Tibial artery (tissue), 4 donors: ENCODE measurements around the gene FAM171A1.
"Not testable (repeated sequence)": the region's sequence is repeated elsewhere in the genome, so short reads cannot be mapped to it uniquely, and the experiment has no call there.

Experiments used
- DNase-seq, 2 donors: peaks; one replicate each; pipeline ENCODE4 v3.0.0-alpha.2; 2019
- H3K27ac ChIP-seq, 2 donors: fragments of 200-600 bp; sonication (generic) in 1 of 2; 1 replicate in 1 of 2; 2 replicates in 1 of 2; pipeline ENCODE4 v1.5.1; 2018 to 2019; ENCODE audit warnings: mild to moderate bottlenecking in 1 of 2
- H3K27me3 ChIP-seq, 2 donors: fragments of 200-600 bp; sonication (generic) in 1 of 2; one replicate each; pipeline versions ENCODE4 v1.5.1 to v1.6.0; 2016 to 2019
- H3K36me3 ChIP-seq, 3 donors: fragments of 200-600 bp; sonication (generic) in 2 of 3; one replicate each; pipeline ENCODE4 v1.5.1; 2016 to 2019; ENCODE audit warnings: mild to moderate bottlenecking in 2 of 3
- H3K4me1 ChIP-seq, 4 donors: fragments of 200-600 bp; sonication (generic) in 2 of 4; 1 replicate in 3 of 4; 2 replicates in 1 of 4; pipeline ENCODE4 v1.5.1; 2016 to 2019
- H3K4me3 ChIP-seq, 2 donors: fragments of 200-600 bp; sonication (generic) in 1 of 2; 1 replicate in 1 of 2; 2 replicates in 1 of 2; pipeline ENCODE4 v1.5.1; 2018 to 2019; ENCODE audit warnings: mild to moderate bottlenecking in 2 of 2
- H3K9me3 ChIP-seq, 3 donors: fragments of 200-600 bp; sonication (generic) in 1 of 3; one replicate each; pipeline ENCODE4 v1.5.1; 2016 to 2019
- intact Hi-C: fragments of 100-400 bp; cut with DNase I; formaldehyde crosslinking; loops from one replicate; pipeline ENCODE4 v1.15.0; 2023; ENCODE audit warnings: low total_unique reads
- TF ChIP-seq, protein P1 (sequence below), 2 experiments: fragments of 200-600 bp in 1 of 2; fragments of 450-650 bp in 1 of 2; IDR thresholded peaks; one replicate each; pipeline ENCODE4 v1.5.1; 2017 to 2019; ENCODE audit warnings: antibody characterized with exemption in 2 of 2, mild to moderate bottlenecking in 1 of 2, moderate library complexity in 1 of 2

FAM171A1 gene

DNA sequence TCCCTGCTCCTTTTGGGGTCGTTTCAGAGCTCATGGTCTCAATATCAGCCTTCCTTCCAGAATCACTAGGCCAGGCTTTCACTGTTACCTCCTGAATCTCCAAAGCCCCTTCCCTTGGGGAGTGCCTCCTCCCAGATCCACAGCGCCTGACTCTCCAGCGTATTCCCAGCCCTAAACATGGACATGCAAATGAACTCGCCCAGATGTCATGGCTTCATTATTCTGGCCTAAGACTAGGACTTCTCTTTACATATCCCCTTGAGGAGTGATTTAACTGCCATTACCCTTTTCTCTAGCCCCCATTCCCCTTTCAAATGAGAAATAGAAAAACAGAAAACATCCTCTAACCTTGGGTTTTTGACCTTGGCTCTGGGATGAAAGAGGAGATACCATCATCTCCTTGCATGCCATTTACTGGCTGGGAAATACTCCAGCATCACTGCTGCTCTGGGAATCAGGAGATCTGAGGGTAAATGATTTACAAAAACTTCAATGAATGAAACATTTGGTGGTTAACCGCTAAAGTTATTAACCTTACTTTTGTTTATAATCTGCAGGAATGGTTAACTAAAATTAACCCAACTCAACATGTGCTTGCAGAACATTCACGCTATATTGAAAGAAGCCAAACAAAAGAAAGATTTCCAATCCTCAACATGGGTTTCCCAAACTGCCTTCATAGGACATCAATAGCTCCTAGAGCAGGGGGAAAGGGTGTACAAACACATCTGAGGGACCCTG is 37.0 kb downstream of the FAM171A1 start:
- no peak for DNase-seq
- H3K4me3 ChIP-seq: no peak overlapping the region
- intact Hi-C loops: no loop called here

DNA sequence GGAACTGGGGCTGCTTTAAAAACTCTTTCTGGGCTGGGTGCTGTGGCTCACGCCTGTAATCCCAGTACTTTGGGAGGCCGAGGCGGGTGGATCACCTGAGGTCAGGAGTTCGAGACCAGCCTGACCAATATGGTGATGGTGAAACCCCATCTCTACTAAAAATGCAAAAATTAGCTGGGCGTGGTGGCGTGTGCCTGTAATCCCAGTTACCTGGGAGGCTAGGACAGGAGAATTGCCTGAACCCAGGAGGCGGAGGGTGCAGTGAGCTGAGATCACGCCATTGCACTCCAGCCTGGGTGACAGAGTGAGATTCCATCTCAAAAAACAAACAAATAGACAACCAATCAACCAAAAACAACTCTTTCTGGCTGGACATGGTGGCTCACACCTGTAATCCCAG is 37.9 kb downstream of the FAM171A1 start:
- H3K27ac ChIP-seq, H3K9me3 ChIP-seq, H3K27me3 ChIP-seq, H3K4me1 ChIP-seq, H3K4me3 ChIP-seq, intact Hi-C loops, H3K36me3 ChIP-seq, DNase-seq: not testable (repeated sequence)

More for the DNA sequence above, 37.0 kb downstream of the FAM171A1 start:
- H3K27ac ChIP-seq: no peak overlapping the region
- H3K36me3 ChIP-seq: no peaks in the 10 kb centered on the region
- H3K4me1 ChIP-seq: peaks cover 0 to 8% (median 0%) of the 10 kb centered on the region in 4 donors
- H3K9me3 ChIP-seq: no peaks in the 10 kb centered on the region
- TF ChIP-seq, protein P1, sequence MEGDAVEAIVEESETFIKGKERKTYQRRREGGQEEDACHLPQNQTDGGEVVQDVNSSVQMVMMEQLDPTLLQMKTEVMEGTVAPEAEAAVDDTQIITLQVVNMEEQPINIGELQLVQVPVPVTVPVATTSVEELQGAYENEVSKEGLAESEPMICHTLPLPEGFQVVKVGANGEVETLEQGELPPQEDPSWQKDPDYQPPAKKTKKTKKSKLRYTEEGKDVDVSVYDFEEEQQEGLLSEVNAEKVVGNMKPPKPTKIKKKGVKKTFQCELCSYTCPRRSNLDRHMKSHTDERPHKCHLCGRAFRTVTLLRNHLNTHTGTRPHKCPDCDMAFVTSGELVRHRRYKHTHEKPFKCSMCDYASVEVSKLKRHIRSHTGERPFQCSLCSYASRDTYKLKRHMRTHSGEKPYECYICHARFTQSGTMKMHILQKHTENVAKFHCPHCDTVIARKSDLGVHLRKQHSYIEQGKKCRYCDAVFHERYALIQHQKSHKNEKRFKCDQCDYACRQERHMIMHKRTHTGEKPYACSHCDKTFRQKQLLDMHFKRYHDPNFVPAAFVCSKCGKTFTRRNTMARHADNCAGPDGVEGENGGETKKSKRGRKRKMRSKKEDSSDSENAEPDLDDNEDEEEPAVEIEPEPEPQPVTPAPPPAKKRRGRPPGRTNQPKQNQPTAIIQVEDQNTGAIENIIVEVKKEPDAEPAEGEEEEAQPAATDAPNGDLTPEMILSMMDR (IDR thresholded peaks at IDR 0.05): no peak
- no peaks in the 10 kb centered on the region for H3K27me3 ChIP-seq

GRCh38 chr10:15331461-15331860 is 39.6 kb downstream of the FAM171A1 start:
- intact Hi-C loops: no loop called here
- Histone ChIP-seq H3K27ac (no peak overlapping the region), H3K4me1 (peaks cover 0 to 8% (median 0%) of the 10 kb centered on the region in 4 donors), H3K9me3 (no peaks in the 10 kb centered on the region), H3K36me3 (no peaks in the 10 kb centered on the region), H3K27me3 (no peaks in the 10 kb centered on the region), H3K4me3 (no peak overlapping the region)
- DNase-seq: no peak
- TF ChIP-seq, protein P1 (IDR thresholded peaks at IDR 0.05): no peak

DNA sequence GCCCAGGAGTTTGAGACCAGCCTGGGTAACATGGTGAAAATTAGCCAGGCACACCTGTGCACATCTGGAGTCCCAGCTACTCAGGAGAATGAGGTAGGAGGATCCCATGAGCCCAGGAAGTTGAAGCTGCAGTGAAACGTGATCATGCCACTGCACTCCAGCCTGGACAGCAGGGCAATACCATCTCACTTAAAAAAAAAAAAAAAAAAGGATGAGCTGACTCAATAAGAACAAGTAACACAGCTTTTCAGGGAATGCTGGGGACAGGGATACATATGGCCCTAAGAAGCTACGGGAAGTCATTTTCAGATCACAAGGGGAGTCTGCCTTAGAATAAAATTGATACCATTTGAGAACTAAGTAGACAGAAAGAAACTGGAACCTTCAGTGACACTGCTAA is 41.7 kb downstream of the FAM171A1 start:
- TF ChIP-seq, protein P1 (IDR thresholded peaks at IDR 0.05): no peak
- Histone ChIP-seq H3K9me3 (no peaks in the 10 kb centered on the region), H3K4me1 (no peaks in the 10 kb centered on the region), H3K36me3 (no peaks in the 10 kb centered on the region), H3K27me3 (no peaks in the 10 kb centered on the region), H3K4me3 (no peak overlapping the region), H3K27ac (no peak overlapping the region)
- DNase-seq: no peak
- intact Hi-C loops: no loop called here

- Histone ChIP-seq H3K9me3 (no peaks in the 10 kb centered on the region), H3K27me3 (no peaks in the 10 kb centered on the region), H3K36me3 (no peaks in the 10 kb centered on the region), H3K27ac (no peak overlapping the region), H3K4me3 (no peak overlapping the region), H3K4me1 (peaks cover 0 to 31% (median 10%) of the 10 kb centered on the region in 4 donors)
- intact Hi-C loops: no loop called here
- no peak for DNase-seq
- TF ChIP-seq, protein P1 (IDR thresholded peaks at IDR 0.05): no peak
Observed at GRCh38 chr10:15325944-15326284, 45.2 kb downstream of the FAM171A1 start.

GRCh38 chr10:15325243-15325943 is 45.7 kb downstream of the FAM171A1 start:
- H3K27ac ChIP-seq: no peak overlapping the region
- H3K9me3 ChIP-seq: no peaks in the 10 kb centered on the region
- peak in 1 of 2 donors; percentile 35 for DNase-seq
- no peaks in the 10 kb centered on the region for H3K27me3 ChIP-seq
- TF ChIP-seq, protein P1 (IDR thresholded peaks at IDR 0.05): no peak
- H3K36me3 ChIP-seq: no peaks in the 10 kb centered on the region
- H3K4me1 ChIP-seq: peaks cover 0 to 34% (median 11%) of the 10 kb centered on the region in 4 donors
- intact Hi-C loops: no loop called here
- H3K4me3 ChIP-seq: no peak overlapping the region
